ENCODE data around the gene RSPH6A.

The RSPH6A gene

DNA sequence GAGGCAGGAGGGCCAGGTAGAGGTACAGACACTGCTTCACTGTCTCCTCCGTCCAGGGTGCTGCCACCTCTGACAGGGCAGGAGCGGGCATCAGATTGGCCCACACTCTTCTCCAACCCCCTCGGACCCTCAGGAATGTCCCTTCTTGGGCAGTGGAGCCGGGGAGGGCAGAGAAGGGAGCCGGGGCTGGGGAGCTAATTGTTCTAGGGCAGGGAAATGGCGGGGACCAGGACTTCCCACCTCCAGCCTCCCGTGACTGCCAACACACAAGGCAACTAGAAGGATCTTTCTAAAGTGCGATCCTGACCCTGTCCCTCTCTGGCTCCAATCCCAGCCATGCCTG lies 10.1 kb upstream of the RSPH6A start:
- Histone ChIP-seq H3K4me1 (ENCODE audit: control insufficient read depth, insufficient read depth, low read length, poor library complexity, severe bottlenecking) (no peaks in the 10 kb centered on the region), H3K27ac (ENCODE audit: insufficient read depth, low read length, poor library complexity, severe bottlenecking) (no peak overlapping the region), H3K36me3 (ENCODE audit: control insufficient read depth, insufficient read depth, low read length) (peaks cover 82% of the 10 kb centered on the region), H3K9me3 (ENCODE audit: control insufficient read depth, low read length) (no peaks in the 10 kb centered on the region), H3K4me3 (ENCODE audit: insufficient read depth, low read depth, low read length, poor library complexity, severe bottlenecking) (no peak overlapping the region), H3K27me3 (replicated peaks; ENCODE audit: control insufficient read depth, insufficient read depth, low read length, poor library complexity, severe bottlenecking) (no peaks in the 10 kb centered on the region)
- DNase-seq, result no peak

DNA sequence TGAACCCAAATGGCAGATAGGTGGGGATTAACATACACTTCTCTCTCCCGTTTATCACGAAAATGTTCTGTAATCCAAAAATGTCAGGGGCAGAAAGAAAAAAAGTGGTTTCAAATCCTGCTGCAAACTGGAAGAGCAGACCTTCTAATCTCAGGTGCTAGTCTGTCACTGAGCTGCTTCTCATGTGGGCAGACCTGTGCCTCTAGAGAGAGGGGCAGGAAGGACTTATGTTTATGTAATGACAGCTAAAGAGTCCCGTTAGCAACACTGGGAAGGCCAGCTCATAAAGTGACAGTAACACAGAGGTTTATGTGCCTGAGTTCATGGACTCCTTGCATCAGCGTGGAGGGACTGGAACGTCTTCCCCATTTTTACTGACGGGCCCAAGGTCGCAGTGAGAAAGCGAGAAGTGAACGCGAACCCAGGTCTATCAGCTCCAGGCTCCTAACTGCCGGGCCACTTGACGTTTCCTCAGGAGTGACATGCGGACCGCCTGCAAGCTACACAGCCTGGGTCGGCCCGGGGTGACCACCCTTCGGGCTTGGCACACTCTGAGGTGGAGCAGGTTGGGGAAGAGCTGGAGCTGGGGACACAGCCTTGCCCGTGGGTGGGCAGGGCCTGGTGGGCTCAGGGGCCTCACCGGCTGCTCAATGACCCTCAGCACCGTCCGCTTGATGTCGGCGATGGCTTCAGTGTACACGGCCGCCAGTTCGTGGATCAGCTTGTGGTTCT lies 9.6 kb upstream of the RSPH6A start:
- no peak for DNase-seq
- Histone ChIP-seq H3K27ac (ENCODE audit: insufficient read depth, low read length, poor library complexity, severe bottlenecking) (no peak overlapping the region), H3K36me3 (ENCODE audit: control insufficient read depth, insufficient read depth, low read length) (peaks cover 77% of the 10 kb centered on the region), H3K4me3 (ENCODE audit: insufficient read depth, low read depth, low read length, poor library complexity, severe bottlenecking) (no peak overlapping the region), H3K9me3 (ENCODE audit: control insufficient read depth, low read length) (no peaks in the 10 kb centered on the region), H3K27me3 (replicated peaks; ENCODE audit: control insufficient read depth, insufficient read depth, low read length, poor library complexity, severe bottlenecking) (no peaks in the 10 kb centered on the region), H3K4me1 (ENCODE audit: control insufficient read depth, insufficient read depth, low read length, poor library complexity, severe bottlenecking) (no peaks in the 10 kb centered on the region)

DNA sequence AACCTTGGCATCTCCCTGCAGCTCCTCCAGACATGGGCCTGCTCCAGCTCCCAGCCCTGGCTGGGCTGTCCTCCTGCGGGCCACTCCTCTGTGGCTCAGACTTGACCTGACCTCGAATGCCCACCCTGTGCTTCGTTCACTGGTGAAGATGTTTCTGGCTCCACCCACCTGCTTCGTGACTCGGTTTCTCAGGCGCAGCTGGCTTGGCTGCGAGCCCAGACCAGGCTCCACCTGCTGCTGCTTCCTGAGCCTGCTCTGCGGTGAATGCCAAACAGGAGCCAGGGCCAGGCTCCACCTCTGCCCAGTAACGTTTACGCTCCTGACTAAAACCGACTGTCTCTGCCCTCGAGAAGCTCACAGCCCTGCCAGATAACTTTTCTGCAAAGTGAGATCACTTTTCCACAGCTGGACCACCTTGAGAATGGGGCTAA lies 8.9 kb upstream of the RSPH6A start:
- H3K27me3 ChIP-seq (replicated peaks; ENCODE audit: control insufficient read depth, insufficient read depth, low read length, poor library complexity, severe bottlenecking), result no peaks in the 10 kb centered on the region
- H3K36me3 ChIP-seq (ENCODE audit: control insufficient read depth, insufficient read depth, low read length), result peaks cover 70% of the 10 kb centered on the region
- no peak overlapping the region for H3K27ac ChIP-seq (ENCODE audit: insufficient read depth, low read length, poor library complexity, severe bottlenecking)
- no peak for DNase-seq
- no peaks in the 10 kb centered on the region for H3K4me1 ChIP-seq (ENCODE audit: control insufficient read depth, insufficient read depth, low read length, poor library complexity, severe bottlenecking)
- H3K9me3 ChIP-seq (ENCODE audit: control insufficient read depth, low read length), result no peaks in the 10 kb centered on the region
- H3K4me3 ChIP-seq (ENCODE audit: insufficient read depth, low read depth, low read length, poor library complexity, severe bottlenecking), result no peak overlapping the region

DNA sequence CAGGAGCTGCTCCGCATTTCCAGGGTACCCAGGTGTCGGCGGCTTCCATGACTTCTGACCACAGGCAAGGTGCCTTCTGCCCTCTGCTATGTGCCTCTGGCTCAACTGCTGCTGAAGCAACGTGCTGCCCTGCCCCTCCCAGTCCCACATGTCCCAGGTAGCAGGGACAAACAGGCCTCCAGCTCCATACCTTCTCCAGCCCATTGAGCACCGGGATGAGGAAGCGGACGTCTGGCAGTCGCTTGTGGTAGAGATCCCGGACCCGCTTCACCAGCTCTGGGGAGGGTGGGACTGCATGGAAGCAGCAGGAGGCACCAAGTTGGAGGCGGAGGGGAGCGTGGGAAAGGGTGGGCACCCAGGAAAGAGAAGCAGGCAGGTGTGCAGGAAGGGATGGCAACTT lies 8.1 kb upstream of the RSPH6A start:
- Histone ChIP-seq H3K9me3 (ENCODE audit: control insufficient read depth, low read length) (no peaks in the 10 kb centered on the region), H3K27ac (ENCODE audit: insufficient read depth, low read length, poor library complexity, severe bottlenecking) (no peak overlapping the region), H3K4me3 (ENCODE audit: insufficient read depth, low read depth, low read length, poor library complexity, severe bottlenecking) (no peak overlapping the region), H3K4me1 (ENCODE audit: control insufficient read depth, insufficient read depth, low read length, poor library complexity, severe bottlenecking) (no peaks in the 10 kb centered on the region), H3K36me3 (ENCODE audit: control insufficient read depth, insufficient read depth, low read length) (peaks cover 62% of the 10 kb centered on the region), H3K27me3 (replicated peaks; ENCODE audit: control insufficient read depth, insufficient read depth, low read length, poor library complexity, severe bottlenecking) (no peaks in the 10 kb centered on the region)
- no peak for DNase-seq

DNA sequence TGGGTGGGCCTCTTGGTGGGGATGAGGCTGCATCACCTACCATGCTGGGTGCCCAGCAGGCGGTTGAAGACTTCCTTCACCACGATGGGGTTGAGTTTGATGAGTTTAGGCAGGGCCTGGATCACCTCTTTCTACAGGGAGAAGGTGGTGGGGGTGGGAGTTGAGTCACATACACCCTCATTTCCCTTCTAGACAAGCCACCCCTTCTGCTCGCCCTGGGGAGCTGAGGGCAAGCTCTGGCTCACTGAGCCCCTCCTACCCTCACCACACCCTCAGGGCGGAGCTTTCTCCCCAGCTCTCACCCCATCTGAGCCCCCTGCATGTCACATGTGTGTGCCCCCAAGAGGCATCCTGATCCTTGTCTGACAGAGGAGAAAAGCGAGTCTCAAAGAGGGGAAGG lies 7.6 kb upstream of the RSPH6A start:
- Histone ChIP-seq H3K9me3 (ENCODE audit: control insufficient read depth, low read length) (no peaks in the 10 kb centered on the region), H3K4me3 (ENCODE audit: insufficient read depth, low read depth, low read length, poor library complexity, severe bottlenecking) (no peak overlapping the region), H3K27me3 (replicated peaks; ENCODE audit: control insufficient read depth, insufficient read depth, low read length, poor library complexity, severe bottlenecking) (no peaks in the 10 kb centered on the region), H3K36me3 (ENCODE audit: control insufficient read depth, insufficient read depth, low read length) (peaks cover 57% of the 10 kb centered on the region), H3K27ac (ENCODE audit: insufficient read depth, low read length, poor library complexity, severe bottlenecking) (no peak overlapping the region), H3K4me1 (ENCODE audit: control insufficient read depth, insufficient read depth, low read length, poor library complexity, severe bottlenecking) (no peaks in the 10 kb centered on the region)
- DNase-seq, result no peak

DNA sequence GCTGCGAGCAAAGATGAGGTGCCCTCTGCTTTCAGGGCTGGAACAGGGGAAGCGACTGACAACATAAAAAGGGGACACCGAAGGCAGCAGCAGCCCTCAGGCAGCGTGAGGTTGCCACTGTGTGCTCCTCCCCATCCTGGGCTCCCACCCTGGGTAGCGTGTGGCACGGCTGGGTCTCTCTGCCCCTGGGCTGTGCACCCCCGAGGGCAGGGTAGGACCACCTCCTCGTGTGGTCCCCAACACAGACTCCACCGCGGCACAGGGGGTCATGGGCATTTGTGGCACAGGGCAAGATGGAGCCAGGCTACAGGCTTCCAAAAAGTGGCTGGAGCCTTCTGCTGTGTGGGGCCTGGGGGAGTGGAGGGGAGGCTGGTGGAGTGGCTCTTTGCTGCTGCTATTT lies 6.5 kb upstream of the RSPH6A start:
- Histone ChIP-seq H3K36me3 (ENCODE audit: control insufficient read depth, insufficient read depth, low read length) (peaks cover 46% of the 10 kb centered on the region), H3K27ac (ENCODE audit: insufficient read depth, low read length, poor library complexity, severe bottlenecking) (no peak overlapping the region), H3K4me3 (ENCODE audit: insufficient read depth, low read depth, low read length, poor library complexity, severe bottlenecking) (no peak overlapping the region), H3K4me1 (ENCODE audit: control insufficient read depth, insufficient read depth, low read length, poor library complexity, severe bottlenecking) (no peaks in the 10 kb centered on the region), H3K27me3 (replicated peaks; ENCODE audit: control insufficient read depth, insufficient read depth, low read length, poor library complexity, severe bottlenecking) (no peaks in the 10 kb centered on the region), H3K9me3 (ENCODE audit: control insufficient read depth, low read length) (no peaks in the 10 kb centered on the region)
- no peak for DNase-seq

DNA sequence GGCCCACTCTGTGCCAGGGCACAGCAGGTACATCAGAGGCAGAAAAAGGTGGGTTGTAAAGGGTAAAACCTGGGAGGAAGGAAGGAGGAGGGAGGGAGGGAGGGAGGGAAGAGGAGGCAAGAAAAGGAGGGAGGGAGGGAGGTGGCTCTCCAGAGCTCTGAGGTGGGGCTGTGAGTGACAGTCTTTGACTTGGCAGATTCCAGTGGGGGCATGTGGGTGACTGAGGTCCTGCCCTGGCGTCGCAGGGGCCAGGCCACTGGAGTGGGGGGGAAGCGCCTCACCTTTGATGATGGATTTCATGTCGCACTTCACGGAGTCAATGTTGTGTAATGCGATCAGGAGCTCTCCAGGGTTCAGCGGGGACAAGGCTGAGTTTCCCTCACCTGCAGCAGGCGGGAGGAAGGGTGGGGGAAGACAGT lies 6.0 kb upstream of the RSPH6A start:
- no peak overlapping the region for H3K27ac ChIP-seq (ENCODE audit: insufficient read depth, low read length, poor library complexity, severe bottlenecking)
- no peak for DNase-seq
- H3K4me1 ChIP-seq (ENCODE audit: control insufficient read depth, insufficient read depth, low read length, poor library complexity, severe bottlenecking), result no peaks in the 10 kb centered on the region
- H3K36me3 ChIP-seq (ENCODE audit: control insufficient read depth, insufficient read depth, low read length), result peaks cover 41% of the 10 kb centered on the region
- H3K9me3 ChIP-seq (ENCODE audit: control insufficient read depth, low read length), result no peaks in the 10 kb centered on the region
- no peaks in the 10 kb centered on the region for H3K27me3 ChIP-seq (replicated peaks; ENCODE audit: control insufficient read depth, insufficient read depth, low read length, poor library complexity, severe bottlenecking)
- no peak overlapping the region for H3K4me3 ChIP-seq (ENCODE audit: insufficient read depth, low read depth, low read length, poor library complexity, severe bottlenecking)

DNA sequence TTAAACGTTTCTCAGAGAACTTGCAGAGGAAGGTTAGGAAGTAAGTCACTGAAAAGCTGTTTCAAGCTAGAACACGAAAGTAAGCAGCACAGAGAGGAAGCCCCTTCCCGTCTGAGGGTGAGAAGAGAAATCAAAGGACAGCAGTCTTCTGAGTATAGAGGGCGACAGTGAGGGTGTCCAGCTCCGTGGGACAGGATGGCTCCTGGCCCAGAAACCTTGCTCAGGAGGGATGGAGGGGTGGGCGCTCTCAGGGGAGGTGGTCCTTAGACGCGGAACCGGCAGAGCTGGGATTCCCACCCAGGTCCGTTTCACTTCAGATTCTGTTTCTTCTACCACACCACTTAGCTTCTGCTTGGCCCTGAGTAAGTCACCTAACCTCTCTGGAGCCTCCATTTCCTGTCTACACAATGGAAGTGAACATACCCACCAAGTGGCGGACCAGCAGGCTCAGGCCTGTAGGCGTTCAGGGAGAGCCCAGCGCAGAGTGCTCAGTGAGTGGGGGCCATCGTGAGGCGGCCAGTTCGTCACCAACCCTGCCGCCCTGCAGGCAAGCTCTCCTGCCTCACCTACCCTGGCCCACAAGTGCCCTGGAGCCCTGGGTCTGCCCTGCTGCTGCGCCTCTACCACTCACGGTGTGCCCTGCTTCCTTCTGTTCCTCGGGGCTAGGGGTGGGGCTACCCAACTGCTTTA lies 5.5 kb upstream of the RSPH6A start:
- Histone ChIP-seq H3K4me3 (ENCODE audit: insufficient read depth, low read depth, low read length, poor library complexity, severe bottlenecking) (no peak overlapping the region), H3K4me1 (ENCODE audit: control insufficient read depth, insufficient read depth, low read length, poor library complexity, severe bottlenecking) (no peaks in the 10 kb centered on the region), H3K9me3 (ENCODE audit: control insufficient read depth, low read length) (no peaks in the 10 kb centered on the region), H3K27me3 (replicated peaks; ENCODE audit: control insufficient read depth, insufficient read depth, low read length, poor library complexity, severe bottlenecking) (no peaks in the 10 kb centered on the region), H3K27ac (ENCODE audit: insufficient read depth, low read length, poor library complexity, severe bottlenecking) (no peak overlapping the region), H3K36me3 (ENCODE audit: control insufficient read depth, insufficient read depth, low read length) (peaks cover 36% of the 10 kb centered on the region)
- DNase-seq, result no peak

DNA sequence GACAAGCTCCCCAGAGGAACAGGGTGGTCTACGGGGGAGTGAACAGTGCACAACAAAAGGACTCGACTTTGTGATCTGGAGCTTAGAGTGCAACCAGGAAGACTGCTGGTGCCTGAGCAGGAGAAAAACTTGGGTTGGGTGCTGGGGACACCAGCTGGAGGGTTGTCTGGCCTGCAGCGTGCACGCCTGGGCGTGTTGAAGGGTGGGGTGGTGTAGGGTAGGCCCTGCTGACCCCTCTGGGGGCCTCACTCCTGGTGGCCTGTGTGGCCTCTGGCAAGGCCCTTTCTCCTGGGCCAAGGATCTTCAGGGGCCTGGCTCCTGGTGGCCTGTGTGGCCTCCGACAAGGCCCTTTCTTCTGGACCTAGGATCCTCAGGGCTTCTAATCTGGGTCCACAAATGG lies 4.7 kb upstream of the RSPH6A start:
- Histone ChIP-seq H3K4me1 (ENCODE audit: control insufficient read depth, insufficient read depth, low read length, poor library complexity, severe bottlenecking) (no peaks in the 10 kb centered on the region), H3K9me3 (ENCODE audit: control insufficient read depth, low read length) (no peaks in the 10 kb centered on the region), H3K4me3 (ENCODE audit: insufficient read depth, low read depth, low read length, poor library complexity, severe bottlenecking) (no peak overlapping the region), H3K36me3 (ENCODE audit: control insufficient read depth, insufficient read depth, low read length) (peaks cover 28% of the 10 kb centered on the region), H3K27ac (ENCODE audit: insufficient read depth, low read length, poor library complexity, severe bottlenecking) (no peak overlapping the region), H3K27me3 (replicated peaks; ENCODE audit: control insufficient read depth, insufficient read depth, low read length, poor library complexity, severe bottlenecking) (no peaks in the 10 kb centered on the region)
- no peak for DNase-seq

DNA sequence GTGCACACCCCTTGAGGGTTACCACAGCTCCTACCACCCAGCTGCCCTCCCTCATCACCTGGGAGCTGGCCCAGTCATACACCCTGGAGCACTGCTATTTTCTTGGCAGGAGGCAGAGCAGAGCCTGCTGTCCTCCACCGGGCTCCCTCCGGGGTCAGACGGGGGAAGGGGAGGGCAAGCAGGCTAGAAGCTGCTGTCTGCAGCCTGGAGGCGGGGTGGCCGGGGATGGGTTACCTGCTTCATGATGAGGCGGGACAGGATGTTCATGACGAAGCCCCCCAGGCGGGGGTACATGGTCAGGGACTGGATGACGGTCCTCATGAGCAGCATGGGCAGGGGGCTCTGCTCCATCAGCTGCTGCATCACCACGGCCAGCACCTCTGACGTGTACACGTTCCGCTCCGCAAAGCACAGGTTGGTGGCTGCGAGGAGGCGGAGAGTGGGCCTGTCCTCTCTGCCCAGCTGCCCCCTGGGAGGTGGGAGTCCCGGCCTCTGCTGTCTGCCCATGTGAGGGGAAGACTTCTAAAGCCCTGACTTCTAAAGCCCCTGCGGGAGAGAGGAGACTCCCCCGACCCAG lies 2.7 kb upstream of the RSPH6A start:
- Histone ChIP-seq H3K27ac (ENCODE audit: insufficient read depth, low read length, poor library complexity, severe bottlenecking) (no peak overlapping the region), H3K4me1 (ENCODE audit: control insufficient read depth, insufficient read depth, low read length, poor library complexity, severe bottlenecking) (no peaks in the 10 kb centered on the region), H3K27me3 (replicated peaks; ENCODE audit: control insufficient read depth, insufficient read depth, low read length, poor library complexity, severe bottlenecking) (no peaks in the 10 kb centered on the region), H3K36me3 (ENCODE audit: control insufficient read depth, insufficient read depth, low read length) (peaks cover 11% of the 10 kb centered on the region), H3K4me3 (ENCODE audit: insufficient read depth, low read depth, low read length, poor library complexity, severe bottlenecking) (no peak overlapping the region), H3K9me3 (ENCODE audit: control insufficient read depth, low read length) (no peaks in the 10 kb centered on the region)
- DNase-seq, result no peak
